HUDEP-2 (cell line): ENCODE measurements around the gene NDFIP2.

Experiments used
- DNase-seq, 76 experiments: peaks; one replicate each; lab custom pipeline; 2025; ENCODE audit not compliant: unreplicated experiment in 76 of 76; lab: John Stamatoyannopoulos, UW

Gene NDFIP2

DNA sequence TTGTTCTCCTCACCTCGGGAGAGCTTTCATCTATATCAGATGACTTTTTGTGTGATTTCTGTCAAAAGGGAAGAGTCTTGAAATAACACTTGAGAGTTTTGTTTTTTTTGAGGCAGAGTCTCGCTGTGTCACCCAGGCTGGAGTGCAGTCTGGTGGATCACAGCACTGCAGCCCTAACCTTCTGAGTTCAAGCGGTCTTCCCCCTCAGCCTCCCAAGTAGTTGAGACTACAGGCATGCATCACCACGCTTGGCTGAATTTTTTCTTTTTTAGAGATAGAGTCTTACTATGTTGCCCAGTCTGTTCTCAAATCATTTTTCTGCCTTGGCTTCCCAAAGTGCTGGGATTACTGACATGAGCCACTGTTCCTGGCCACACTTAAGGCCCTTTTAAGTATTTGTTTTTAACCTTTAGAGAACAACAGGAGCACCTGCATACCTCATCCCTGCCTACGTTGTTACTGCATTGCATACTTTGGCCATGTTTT lies 11.4 kb downstream of the NDFIP2 start:
- no peak for DNase-seq

DNA sequence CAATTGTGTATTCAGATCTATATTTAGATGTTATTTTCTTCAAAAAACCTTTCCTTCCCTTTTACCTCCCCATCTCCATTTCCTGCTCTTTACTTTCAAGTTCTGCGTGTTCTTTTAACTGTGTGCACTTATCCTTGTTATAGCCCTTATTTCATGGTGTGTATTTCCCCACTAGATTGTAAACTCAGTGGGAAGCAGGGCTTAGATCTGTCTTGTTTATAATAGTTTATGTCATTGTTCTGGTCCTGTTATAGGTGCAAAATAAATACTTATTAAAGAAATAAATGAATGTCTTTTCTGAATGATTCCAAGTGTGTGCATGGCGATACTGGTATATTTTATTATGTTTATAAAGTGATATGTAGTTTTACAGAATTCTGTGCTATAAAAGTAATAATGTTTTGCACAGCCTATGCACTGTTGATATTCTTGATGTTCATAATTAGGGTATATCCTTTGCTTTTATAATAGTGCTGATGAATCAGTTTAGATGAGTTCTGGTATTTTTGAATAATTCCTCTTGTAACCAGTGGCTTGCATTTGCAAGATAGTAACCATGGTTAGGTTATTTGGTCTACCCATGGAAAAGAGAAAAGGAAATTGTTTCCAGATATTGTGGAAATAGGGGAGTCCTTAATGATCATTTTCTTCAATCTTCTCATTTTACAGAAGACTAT lies 12.1 kb downstream of the NDFIP2 start:
- no peak for DNase-seq

DNA sequence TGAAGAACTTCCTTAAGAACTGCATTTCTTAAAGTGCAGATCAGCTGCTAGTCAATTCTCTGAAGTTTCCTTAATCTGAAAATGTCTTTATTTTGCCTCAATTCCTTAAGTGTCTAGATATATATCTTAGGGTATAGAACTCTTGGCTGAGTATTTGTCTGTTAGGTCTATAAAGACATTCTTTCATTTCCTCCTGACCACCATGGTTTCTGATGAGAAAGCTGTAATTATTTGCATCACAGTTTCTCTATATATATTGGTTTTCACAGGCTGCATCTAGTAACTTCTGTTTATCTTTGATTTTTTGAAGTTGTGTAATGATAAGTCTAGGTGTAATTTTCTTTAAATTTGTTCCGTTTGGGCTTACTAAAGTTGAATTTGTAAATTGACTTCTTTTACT lies 15.2 kb downstream of the NDFIP2 start:
- no peak for DNase-seq

DNA sequence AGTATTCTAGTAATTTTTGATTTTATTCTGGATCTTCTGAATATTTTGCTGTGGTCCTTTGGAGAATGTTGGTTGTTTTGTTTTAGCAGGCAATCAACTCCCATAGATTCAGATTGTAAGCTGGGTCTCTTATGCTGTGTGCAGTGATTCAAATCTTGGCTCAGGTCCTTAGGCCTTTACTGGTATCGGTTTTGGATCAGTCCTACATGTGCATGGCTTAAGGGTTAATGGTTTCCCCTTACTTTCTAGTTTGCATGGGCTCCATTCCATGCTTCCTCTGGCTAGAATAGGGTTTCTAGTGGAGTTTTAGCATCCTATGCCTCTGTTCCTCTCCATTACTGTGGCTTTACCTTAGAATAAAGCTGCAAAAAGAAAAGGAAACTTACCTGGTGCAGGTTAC lies 16.1 kb downstream of the NDFIP2 start:
- no peak for DNase-seq

DNA sequence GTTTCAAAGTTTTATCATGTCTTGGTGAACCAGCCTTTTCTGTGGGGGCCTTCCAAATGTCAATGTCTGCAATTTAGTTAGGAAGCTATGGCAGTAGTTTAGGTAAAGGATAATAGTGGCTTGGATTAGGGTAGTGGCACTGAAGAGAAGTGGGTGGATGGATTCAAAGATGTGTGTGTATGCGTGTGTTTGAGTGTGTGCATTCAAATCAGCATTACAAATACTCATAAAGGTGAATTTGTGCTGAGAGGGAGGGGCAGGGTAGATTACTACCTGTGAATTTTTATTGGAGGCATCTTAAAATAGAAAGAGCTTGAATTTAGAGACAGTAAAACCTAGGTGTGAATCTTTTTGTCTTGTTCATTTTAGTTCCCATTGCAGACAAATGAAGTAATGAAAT lies 16.9 kb downstream of the NDFIP2 start:
- DNase-seq = no peak

DNA sequence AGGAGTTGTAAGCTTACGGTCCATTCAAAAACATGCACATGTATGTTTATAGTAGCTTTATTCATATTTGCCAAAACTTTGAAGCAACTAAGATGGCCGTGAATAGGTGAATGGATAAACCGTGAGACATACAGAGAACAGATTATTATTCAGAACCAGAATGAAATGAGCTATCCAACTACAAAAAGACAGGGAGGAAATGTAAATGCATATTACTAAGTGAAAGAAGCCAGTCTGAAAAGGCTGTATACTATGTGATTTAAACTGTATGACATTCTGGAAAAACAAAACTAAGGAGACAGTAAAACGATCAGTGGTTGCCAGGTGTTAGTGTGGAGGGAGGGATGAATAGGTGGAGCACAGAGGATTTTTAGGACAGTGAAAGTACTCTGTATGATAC lies 19.9 kb downstream of the NDFIP2 start:
- no peak for DNase-seq

DNA sequence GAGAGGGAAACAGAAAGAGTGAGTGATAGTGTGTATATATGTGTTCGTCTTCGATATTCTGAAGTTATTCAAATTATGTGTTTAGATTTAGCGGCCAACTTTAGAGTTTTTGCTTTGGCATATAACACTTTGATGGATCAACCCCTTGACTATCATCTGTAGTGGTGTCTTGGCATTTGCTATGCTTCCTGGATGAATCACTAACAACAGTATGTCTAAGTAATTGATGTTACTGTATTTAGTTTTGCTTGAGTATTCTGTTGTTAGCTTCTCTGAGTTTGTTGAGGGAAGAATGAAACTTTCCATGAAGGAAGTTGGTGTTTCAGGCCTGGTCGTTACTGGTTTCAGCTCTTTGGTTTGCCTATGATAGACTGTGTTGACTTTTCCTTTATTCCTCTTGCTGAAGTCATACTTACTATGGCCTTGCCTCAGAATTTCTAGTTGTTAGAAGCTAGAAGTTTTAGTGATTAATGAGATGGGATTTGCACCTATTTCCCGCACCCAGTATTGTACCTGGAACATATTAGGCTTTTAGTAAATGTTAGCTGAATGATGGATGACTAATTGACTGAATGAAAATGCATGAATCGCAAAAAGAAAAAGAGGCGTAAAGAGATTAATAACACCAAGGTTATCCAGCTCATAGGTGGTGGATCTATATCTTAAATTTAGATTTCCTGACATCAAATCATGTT lies 20.7 kb downstream of the NDFIP2 start:
- DNase-seq = no peak

DNA sequence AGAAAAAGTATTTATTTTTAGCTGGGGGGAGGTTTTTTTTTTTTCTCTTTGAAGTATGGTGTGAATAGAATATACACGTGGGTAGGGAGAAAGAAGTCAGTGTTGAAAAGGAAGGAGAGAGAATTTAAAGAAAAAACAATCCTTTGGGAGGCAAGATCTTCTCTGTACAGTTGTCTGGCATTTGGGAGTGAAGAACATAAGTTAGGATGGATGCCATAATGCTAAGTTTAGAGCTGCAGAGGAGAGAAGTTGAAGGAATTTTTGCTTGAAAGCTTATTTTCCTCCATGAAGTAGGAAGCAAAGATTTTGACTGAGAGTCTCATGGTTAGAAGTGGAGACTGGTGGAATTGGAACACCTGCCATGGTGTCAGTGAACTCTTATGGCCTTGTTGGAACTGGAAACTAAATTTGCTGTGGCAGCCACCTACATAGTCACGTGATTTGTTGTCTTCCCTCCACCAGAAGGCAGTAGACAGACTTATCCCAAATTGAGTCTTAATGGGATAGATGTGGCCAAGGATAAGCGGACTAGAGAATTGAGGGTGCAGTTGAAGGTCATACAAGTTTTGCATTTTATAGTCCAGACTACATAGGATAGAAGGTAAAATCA lies 22.0 kb downstream of the NDFIP2 start:
- DNase-seq = no peak

DNA sequence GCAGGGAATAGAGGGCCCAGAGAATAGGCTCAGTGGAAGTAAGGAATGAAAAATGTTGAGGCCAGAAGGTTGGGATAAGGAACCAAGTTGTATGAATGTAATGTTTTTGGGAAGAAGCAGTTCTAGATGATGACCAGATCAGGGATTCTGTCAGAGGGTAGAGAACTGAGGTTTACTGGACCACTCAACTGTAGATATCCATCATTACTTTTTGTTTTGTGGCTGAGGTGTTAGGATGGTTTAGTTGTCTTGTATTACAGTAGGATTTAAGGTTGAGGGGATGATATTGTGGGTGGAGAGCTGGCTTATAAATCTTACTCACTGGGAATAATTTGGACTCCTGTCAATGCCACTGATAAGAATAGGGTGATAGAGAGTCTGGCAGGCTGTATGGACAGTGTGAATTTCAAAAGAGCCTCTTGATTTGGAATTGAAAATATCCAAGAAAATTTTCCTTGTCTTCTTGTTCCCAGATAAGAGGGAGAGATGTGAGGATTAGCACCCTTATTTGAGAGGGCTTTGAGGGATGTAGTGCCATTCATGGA lies 22.6 kb downstream of the NDFIP2 start:
- DNase-seq = no peak

DNA sequence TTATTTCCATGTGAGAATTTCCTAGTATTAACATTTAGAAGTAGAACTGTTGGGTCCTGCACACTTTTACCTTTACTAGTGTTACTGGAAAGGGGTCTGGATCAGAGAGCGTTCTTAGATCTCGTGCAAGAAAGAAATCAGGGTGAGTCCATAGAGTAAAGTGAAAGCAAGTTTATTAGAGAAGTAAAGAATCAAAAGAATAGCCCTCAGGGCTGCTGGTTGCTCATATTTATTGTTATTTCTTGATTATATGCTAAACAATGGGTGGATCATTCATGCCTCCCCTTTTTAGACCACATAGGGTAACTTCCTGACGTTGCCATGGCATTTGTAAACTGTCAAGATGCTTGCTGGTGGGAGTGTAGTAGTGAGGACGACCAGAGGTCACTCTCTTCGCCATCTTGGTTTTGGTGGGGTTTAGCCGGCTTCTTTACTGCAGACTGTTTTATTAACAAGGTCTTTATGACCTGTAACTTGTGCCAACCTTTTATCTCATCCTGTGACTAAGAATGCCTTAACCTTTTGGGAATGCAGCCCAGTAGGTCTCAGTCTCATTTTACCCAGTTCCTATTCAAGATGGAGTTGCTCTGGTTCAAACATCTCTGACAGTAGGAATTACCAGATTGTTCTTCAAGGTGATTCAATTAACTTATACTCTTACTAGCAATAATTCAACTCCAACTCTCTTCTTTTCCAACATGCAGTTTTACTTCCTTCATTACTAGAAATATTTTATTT lies 27.4 kb downstream of the NDFIP2 start:
- no peak for DNase-seq

DNA sequence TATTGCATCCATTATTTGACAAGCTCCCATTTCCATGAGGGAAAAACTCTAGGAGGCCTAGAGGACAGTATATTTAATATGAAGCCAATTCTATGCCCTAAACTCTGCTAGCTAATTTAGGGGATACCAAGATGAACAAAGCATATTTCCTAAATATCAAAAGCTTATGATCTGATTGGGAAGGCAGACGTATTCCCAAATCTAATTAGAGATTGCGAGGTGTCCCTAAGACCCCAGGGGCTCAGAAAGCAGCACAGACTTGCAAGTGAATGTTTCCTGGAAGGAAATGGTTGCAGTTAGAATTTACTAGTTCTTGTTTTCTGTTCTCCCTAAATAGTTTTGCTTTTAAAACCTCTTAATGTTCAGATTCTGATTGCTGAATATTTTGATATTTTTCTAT lies 30.7 kb downstream of the NDFIP2 start:
- DNase-seq = no peak

DNA sequence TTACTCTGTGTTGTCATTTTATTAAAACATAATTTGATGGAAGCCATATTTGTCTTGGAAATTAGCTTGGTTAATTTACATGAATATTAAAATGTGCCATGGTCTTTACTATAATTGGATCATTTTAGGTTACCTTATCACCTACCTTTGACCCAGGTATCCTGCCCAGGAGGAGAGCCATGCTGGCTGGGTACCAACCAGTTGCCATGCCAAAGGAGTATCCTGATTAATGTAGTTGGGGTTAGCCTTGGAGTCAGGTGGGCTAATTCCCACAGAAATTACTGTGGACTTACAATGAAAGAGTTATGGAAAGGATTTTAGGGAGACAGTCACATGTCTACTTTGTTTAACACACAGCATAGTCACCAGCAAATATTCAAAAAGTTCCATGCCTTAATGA lies 32.0 kb downstream of the NDFIP2 start:
- DNase-seq = no peak

DNA sequence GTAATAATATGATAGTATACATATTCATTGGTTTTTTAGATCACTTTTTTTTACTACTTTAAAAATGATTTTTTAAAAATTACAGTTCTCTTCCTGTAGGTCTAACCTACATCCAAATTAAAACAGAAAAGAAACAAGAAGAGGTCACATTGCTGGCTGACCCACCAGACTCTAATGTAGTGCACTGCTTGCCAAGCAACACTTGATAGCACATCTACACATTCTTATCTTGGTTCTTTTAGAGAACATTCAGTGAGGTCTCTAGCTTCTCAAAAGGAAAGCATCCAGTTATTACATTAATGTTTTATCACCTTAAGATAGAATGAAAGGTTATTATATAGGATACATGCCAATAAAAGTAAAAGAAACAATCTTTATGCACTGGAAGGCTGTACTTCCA lies 35.6 kb downstream of the NDFIP2 start:
- DNase-seq = peak in 15 of 76 experiments; percentile 3 to 38 (median 11)

DNA sequence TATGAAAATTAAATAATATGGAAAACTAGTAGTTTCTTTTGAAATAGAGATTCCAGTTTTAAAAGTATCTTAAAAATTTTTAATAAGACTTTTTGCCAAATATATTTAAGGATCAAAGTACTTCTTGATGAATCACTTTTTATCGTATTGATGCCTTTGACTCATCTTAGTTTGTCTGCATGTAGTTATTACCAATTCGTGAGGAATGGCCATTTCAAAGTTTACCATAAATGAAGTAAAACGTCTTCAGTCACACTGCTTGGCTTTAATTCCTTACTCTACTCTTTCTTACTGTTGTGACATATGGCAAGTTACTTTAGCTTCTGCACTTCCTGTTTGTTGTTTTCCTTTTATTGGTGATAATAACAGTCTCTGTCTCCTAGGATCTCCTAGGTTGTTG lies 38.3 kb downstream of the NDFIP2 start:
- no peak for DNase-seq

DNA sequence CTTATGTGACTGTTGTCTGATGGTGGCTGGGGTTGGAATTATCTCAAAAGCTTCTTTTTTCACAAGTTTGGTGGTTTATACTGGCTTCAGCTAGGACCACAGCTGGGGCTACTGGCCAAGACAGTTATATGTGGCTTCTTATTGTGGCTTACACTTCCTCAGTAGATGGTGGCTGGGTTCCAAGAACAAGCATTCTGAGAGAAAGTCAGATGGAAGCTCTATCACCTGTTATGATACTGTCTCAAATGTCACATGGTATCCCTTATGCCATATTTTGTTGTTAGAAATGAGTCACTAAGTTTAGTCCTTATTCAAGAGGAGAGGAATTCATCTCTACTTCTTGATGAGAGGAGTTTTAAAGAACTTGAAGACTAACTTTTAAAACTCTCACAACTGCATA lies 41.6 kb downstream of the NDFIP2 start:
- DNase-seq = peak in 69 of 76 experiments; percentile 1 to 90 (median 53)

DNA sequence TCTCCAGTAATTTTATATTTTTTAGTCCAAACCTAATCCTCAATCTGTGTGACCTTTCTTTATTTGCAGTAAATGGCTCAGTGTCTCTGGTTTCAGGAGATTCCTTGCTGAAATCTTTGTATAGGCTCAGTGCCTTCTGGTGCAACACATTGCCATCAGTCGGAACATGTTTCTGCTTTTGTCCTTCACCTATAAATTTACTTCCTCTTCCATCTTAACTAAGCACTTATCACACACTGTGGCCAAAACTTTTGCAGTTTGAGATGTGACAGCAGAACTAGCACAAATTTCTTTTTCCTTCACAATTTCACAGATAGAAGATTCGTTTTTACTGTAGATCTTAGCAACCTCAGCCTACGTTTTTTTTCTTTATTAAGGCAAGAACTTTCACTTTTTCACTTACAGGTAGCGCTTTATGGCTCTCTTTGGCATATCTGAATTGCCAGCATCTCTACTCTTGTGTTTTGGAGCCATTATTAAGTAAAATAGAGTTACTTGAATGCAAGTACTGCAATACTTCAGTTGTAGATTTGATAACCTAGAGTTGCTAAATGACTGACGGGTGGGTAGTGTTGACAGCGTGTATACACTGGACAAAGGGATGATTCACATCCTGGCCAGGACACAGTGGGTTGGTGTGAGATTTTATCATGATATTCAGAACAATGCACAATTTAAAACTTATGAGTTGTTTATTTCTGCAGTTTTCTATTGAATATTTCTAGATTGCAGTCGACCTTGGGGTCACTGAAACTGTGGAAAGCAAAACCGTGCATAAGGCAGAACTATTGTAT lies 44.3 kb downstream of the NDFIP2 start:
- peak in 4 of 76 experiments; percentile 5 to 18 (median 9) for DNase-seq

DNA sequence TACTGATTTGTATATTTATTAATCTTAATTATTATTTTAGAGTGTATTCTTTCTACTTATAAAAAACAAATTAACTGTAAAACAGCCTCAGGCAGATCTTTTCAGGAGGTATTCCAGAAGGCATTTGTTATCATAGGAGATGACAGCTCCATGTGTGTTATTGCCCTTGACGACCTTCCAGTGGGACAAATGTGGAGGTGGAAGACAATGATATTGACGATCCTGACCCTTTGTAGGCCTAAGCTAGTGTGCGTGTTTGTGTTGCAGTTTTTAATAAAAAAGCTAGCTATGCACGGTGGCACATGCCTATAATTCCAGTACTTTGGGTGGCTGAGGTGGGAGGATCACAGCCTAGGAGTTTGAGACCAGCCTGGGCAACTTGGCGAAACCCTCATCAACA lies 46.7 kb downstream of the NDFIP2 start:
- DNase-seq = no peak

DNA sequence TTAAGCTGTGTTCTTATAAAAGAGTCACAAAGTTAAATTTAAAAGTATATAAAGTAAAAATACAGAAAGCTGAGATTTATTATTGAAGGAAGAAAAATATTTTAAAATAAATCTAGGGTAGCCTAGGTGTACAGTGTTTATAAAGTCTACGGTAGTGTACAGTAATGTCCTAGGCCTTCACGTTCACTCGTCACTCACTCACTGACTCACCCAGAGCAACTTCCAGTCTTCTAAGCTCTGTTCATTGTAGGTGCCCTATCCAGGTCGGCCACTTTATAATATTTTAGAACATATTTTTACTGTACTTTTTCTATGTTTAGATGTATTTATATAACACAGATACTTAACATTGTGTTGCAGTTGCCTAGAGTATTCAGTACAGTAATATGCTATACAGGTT lies 47.4 kb downstream of the NDFIP2 start:
- DNase-seq = no peak

DNA sequence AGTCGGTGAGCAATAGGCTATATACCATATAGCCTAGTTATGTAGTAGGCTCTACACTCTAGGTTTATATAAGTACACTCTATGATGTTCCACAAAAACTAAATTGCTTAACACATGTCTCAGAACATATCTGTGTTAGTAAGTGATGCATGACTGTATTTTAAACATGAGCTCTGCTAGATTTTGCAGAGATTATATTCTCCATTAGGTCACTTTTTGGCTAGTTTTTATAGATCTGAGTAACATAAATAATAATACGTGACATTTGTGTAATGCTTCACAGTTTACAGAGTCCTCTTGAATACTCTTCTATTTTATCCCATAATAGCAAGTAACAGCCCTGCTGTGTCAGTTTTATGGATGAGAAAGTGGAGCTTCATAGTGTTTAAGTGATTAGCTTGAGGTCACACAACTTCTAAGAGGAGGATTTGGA lies 47.8 kb downstream of the NDFIP2 start:
- DNase-seq = no peak

DNA sequence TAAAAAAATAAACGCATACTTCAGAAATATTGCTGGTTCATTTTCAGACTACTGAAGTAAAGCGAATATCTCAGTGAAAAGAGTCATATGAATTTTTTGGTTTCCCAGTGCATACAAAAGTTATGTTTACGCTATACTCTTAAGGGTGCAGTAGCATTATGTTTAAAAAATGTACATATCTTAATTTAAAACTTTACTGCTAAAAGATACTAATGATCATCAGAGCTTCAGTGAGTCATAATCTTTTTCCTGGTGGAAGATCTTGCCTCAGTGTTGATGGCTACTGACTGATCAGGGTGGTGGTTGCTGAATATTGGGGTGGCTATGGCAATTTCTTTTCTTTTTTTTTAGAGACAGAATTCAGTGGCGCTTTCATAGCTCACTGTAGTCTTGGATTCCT lies 48.9 kb downstream of the NDFIP2 start:
- DNase-seq = no peak
